Esophagus muscularis mucosa (tissue), 3 donors: ENCODE results near the gene ZBED4.

Experiments used
- POLR2AphosphoS5 ChIP-seq, 2 donors: sonication (generic); formaldehyde crosslinking; IDR thresholded peaks; one replicate each; pipeline ENCODE4 v1.6.1; 2017; ENCODE audit warnings: antibody characterized with exemption in 2 of 2
- TF ChIP-seq, protein P1 (sequence below), 3 experiments: fragments of 200-600 bp in 2 of 3; fragments of 450-650 bp in 1 of 3; sonication (generic) in 2 of 3; IDR thresholded peaks; one replicate each; pipeline ENCODE4 v1.5.1; 2017 to 2019; ENCODE audit warnings: antibody characterized with exemption in 3 of 3, mild to moderate bottlenecking in 2 of 3, moderate library complexity in 1 of 3

DNA sequence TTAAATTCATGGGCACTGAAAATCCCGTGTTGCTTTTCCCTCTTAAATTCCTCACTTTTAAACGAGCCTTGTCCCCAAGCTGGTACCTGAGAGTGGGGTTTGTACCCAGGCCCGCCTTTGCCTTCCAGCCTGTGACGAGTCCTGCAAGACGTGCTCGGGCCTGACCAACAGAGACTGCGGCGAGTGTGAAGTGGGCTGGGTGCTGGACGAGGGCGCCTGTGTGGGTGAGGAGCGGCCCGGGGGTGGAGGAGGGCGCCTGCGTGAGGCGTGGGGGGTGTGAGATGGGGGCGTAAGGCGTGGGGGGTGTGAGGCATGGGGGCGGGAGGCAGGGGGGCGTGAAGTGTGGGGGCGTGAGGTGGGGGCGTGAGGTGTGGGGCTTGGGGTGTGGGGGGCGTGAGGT lies 68.8 kb downstream of the ZBED4 start:
- TF ChIP-seq, protein P1, sequence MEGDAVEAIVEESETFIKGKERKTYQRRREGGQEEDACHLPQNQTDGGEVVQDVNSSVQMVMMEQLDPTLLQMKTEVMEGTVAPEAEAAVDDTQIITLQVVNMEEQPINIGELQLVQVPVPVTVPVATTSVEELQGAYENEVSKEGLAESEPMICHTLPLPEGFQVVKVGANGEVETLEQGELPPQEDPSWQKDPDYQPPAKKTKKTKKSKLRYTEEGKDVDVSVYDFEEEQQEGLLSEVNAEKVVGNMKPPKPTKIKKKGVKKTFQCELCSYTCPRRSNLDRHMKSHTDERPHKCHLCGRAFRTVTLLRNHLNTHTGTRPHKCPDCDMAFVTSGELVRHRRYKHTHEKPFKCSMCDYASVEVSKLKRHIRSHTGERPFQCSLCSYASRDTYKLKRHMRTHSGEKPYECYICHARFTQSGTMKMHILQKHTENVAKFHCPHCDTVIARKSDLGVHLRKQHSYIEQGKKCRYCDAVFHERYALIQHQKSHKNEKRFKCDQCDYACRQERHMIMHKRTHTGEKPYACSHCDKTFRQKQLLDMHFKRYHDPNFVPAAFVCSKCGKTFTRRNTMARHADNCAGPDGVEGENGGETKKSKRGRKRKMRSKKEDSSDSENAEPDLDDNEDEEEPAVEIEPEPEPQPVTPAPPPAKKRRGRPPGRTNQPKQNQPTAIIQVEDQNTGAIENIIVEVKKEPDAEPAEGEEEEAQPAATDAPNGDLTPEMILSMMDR (IDR thresholded peaks at IDR 0.05), result no peak
- TF ChIP-seq POLR2AphosphoS5 (IDR thresholded peaks at IDR 0.05), result no peak
